Spleen (tissue), 7 donors: Measurements from ENCODE around the gene CACNA1H.

Experiments used
- CTCF ChIP-seq, 11 experiments: fragments of 200-600 bp in 7 of 11; fragments of 450-650 bp in 4 of 11; sonication (generic) in 4 of 11; IDR thresholded peaks in 8 of 11; conservative IDR thresholded peaks in 3 of 11; 1 replicate in 7 of 11; 2 replicates in 4 of 11; pipeline versions ENCODE4 v1.4.0 to v1.8.0; 2016 to 2021; ENCODE audit warnings: antibody characterized with exemption in 11 of 11, inconsistent platforms in 4 of 11, mild to moderate bottlenecking in 1 of 11
- POLR2A ChIP-seq, 3 donors: fragments of 450-650 bp; IDR thresholded peaks; one replicate each; pipeline ENCODE4 v1.5.1; 2017; ENCODE audit warnings: antibody characterized with exemption in 3 of 3, mild to moderate bottlenecking in 1 of 3
- POLR2AphosphoS5 ChIP-seq, 3 donors: sonication (generic); formaldehyde crosslinking; IDR thresholded peaks; one replicate each; pipeline ENCODE4 v1.5.1; 2017; ENCODE audit warnings: antibody characterized with exemption in 3 of 3
- donor health status: DM: no; HTN: no; CAD: no; lungs with moderate emphysema.
- donor health status: DM: no; HTN: no; CAD: no.
- donor health status: DM: no; HTN: no; CAD: no.

- no peak for TF ChIP-seq CTCF (IDR thresholded peaks at IDR 0.05 in 8 of 11, conservative IDR thresholded peaks at IDR 0.05 in 3 of 11)
- TF ChIP-seq POLR2AphosphoS5 (IDR thresholded peaks at IDR 0.05) = no peak
- TF ChIP-seq POLR2A (IDR thresholded peaks at IDR 0.05) = no peak
Observed at GRCh38 chr16:1171854-1172428, 19.0 kb downstream of the CACNA1H start.
